Measurements from ENCODE around the gene FARP2. TPM values are rescaled to one million over a fixed set of nuclear protein-coding genes. Genes with fewer than 3 reads are reported as not detected.

FARP2 gene
- total RNA-seq, 1 experiment from 2014 or later = 37.2 TPM

GRCh38 chr2:241467777-241468475, 111.8 kb downstream of the FARP2 start:
- BruUV-seq (replicated peaks) = no TSS peak
- DNase-seq = no peak
- intact Hi-C loops (cut with micrococcal nuclease; ENCODE audit: unreplicated experiment) = no loop called here
- Mint-ChIP-seq H3K36me3 (ENCODE audit: insufficient read depth, unreplicated experiment) (no peaks in the 10 kb centered on the region), H3K9me3 (ENCODE audit: unreplicated experiment) (no peaks in the 10 kb centered on the region), H3K27ac (ENCODE audit: unreplicated experiment) (no peak overlapping the region), H3K27me3 (ENCODE audit: insufficient read depth, unreplicated experiment) (peaks cover 4% of the 10 kb centered on the region), H3K4me3 (ENCODE audit: unreplicated experiment) (no peak overlapping the region), H3K4me1 (ENCODE audit: low read depth, unreplicated experiment) (no peaks in the 10 kb centered on the region)
- TF ChIP-seq CTCF (IDR thresholded peaks at IDR 0.05; ENCODE audit: insufficient read depth in 1 of 2, low read depth in 1 of 2, low read length in 1 of 2, severe bottlenecking in 1 of 2, unreplicated experiment in 1 of 2) = no peak
- Histone ChIP-seq H3K4me3 (ENCODE audit: low read depth, low read length) (no peak overlapping the region), H3K36me3 (ENCODE audit: control insufficient read depth, insufficient read depth, low read length) (no peaks in the 10 kb centered on the region), H3K27me3 (replicated peaks; ENCODE audit: control insufficient read depth, insufficient read depth, low read length) (no peaks in the 10 kb centered on the region), H3K4me1 (no peaks in the 10 kb centered on the region), H3K9me3 (no peaks in the 10 kb centered on the region)
- POLR2A ChIA-PET = no interaction called here
- CTCF ChIA-PET = no interaction called here

GRCh38 chr2:241468476-241468781, 112.3 kb downstream of the FARP2 start:
- BruUV-seq (replicated peaks) = no TSS peak
- no peaks in the 10 kb centered on the region for H3K4me1 Mint-ChIP-seq (ENCODE audit: low read depth, unreplicated experiment)
- DNase-seq = no peak
- H3K9me3 ChIP-seq = no peaks in the 10 kb centered on the region
- no peak overlapping the region for H3K4me3 ChIP-seq (ENCODE audit: low read depth, low read length)
- POLR2A ChIA-PET = no interaction called here
- H3K4me3 Mint-ChIP-seq (ENCODE audit: unreplicated experiment) = no peak overlapping the region
- intact Hi-C loops (cut with micrococcal nuclease; ENCODE audit: unreplicated experiment) = no loop called here
- peaks cover 4% of the 10 kb centered on the region for H3K27me3 Mint-ChIP-seq (ENCODE audit: insufficient read depth, unreplicated experiment)
- no peak for TF ChIP-seq CTCF (IDR thresholded peaks at IDR 0.05; ENCODE audit: insufficient read depth in 1 of 2, low read depth in 1 of 2, low read length in 1 of 2, severe bottlenecking in 1 of 2, unreplicated experiment in 1 of 2)
- no peaks in the 10 kb centered on the region for H3K36me3 Mint-ChIP-seq (ENCODE audit: insufficient read depth, unreplicated experiment)
- H3K27me3 ChIP-seq (replicated peaks; ENCODE audit: control insufficient read depth, insufficient read depth, low read length) = no peaks in the 10 kb centered on the region
- CTCF ChIA-PET = no interaction called here
- H3K36me3 ChIP-seq (ENCODE audit: control insufficient read depth, insufficient read depth, low read length) = no peaks in the 10 kb centered on the region
- H3K27ac Mint-ChIP-seq (ENCODE audit: unreplicated experiment) = no peak overlapping the region
- H3K9me3 Mint-ChIP-seq (ENCODE audit: unreplicated experiment) = no peaks in the 10 kb centered on the region
- H3K4me1 ChIP-seq = no peaks in the 10 kb centered on the region

GRCh38 chr2:241469746-241470145, 113.7 kb downstream of the FARP2 start:
- H3K4me1 ChIP-seq = no peaks in the 10 kb centered on the region
- Mint-ChIP-seq H3K27me3 (ENCODE audit: insufficient read depth, unreplicated experiment) (peaks cover 4% of the 10 kb centered on the region), H3K4me3 (ENCODE audit: unreplicated experiment) (no peak overlapping the region), H3K27ac (ENCODE audit: unreplicated experiment) (no peak overlapping the region), H3K9me3 (ENCODE audit: unreplicated experiment) (no peaks in the 10 kb centered on the region), H3K36me3 (ENCODE audit: insufficient read depth, unreplicated experiment) (no peaks in the 10 kb centered on the region), H3K4me1 (ENCODE audit: low read depth, unreplicated experiment) (no peaks in the 10 kb centered on the region)
- H3K9me3 ChIP-seq = no peaks in the 10 kb centered on the region
- H3K36me3 ChIP-seq (ENCODE audit: control insufficient read depth, insufficient read depth, low read length) = no peaks in the 10 kb centered on the region
- no peak for TF ChIP-seq CTCF (IDR thresholded peaks at IDR 0.05; ENCODE audit: insufficient read depth in 1 of 2, low read depth in 1 of 2, low read length in 1 of 2, severe bottlenecking in 1 of 2, unreplicated experiment in 1 of 2)
- no TSS peak for BruUV-seq (replicated peaks)
- H3K4me3 ChIP-seq (ENCODE audit: low read depth, low read length) = no peak overlapping the region
- no peaks in the 10 kb centered on the region for H3K27me3 ChIP-seq (replicated peaks; ENCODE audit: control insufficient read depth, insufficient read depth, low read length)
- CTCF ChIA-PET = no interaction called here
- intact Hi-C loops (cut with micrococcal nuclease; ENCODE audit: unreplicated experiment) = no loop called here
- DNase-seq = no peak
- POLR2A ChIA-PET = no interaction called here

Measured in Caco-2 (cell line).